GM23338 (cell line): ENCODE results near the gene STK32C. TPM values are rescaled to one million over a fixed set of nuclear protein-coding genes. Genes with fewer than 3 reads are reported as not detected.

ENCODE experiments used
- ATAC-seq: fragments of 200-7000 bp; cut with Tn5 transposase; 3 replicates; pipeline ENCODE4 v1.9.1; 2020
- DNase-seq: peaks from one replicate; pipeline ENCODE4 v3.0.0-alpha.2; 2015; ENCODE audit warnings: low spot score
- H2AFZ ChIP-seq: fragments of 200-600 bp; sonication (generic); 2 replicates; pipeline ENCODE4 v1.8.0; 2016; ENCODE audit warnings: antibody characterized with exemption, mild to moderate bottlenecking, moderate library complexity
- H3F3A ChIP-seq: fragments of 200-600 bp; sonication (generic); replicated peaks from 2 replicates; pipeline ENCODE4 v1.8.0; 2017; ENCODE audit warnings: antibody characterized with exemption, mixed run types, low read depth
- H3K27ac ChIP-seq: fragments of 200-600 bp; sonication (generic); 2 replicates; pipeline ENCODE4 v1.6.1; 2016; ENCODE audit warnings: low read depth
- H3K27me3 ChIP-seq: fragments of 200-600 bp; sonication (generic); 2 replicates; pipeline ENCODE4 v1.8.0; 2016; ENCODE audit warnings: mild to moderate bottlenecking, mixed run types, moderate library complexity; ENCODE audit not compliant: insufficient read depth
- H3K36me3 ChIP-seq: fragments of 200-600 bp; sonication (generic); 2 replicates; pipeline ENCODE4 v1.8.0; 2016; ENCODE audit warnings: mild to moderate bottlenecking; ENCODE audit not compliant: insufficient read depth
- H3K4me1 ChIP-seq: fragments of 200-600 bp; sonication (generic); 2 replicates; pipeline ENCODE4 v1.8.0; 2016; ENCODE audit warnings: mild to moderate bottlenecking, moderate library complexity; ENCODE audit not compliant: insufficient read depth
- H3K4me2 ChIP-seq: fragments of 200-600 bp; sonication (generic); 2 replicates; pipeline ENCODE4 v1.7.1; 2017; ENCODE audit warnings: mixed run types
- H3K4me3 ChIP-seq: fragments of 200-600 bp; sonication (generic); 2 replicates; pipeline ENCODE4 v1.6.1; 2016; ENCODE audit warnings: mixed run types
- H3K79me2 ChIP-seq: fragments of 200-600 bp; sonication (generic); replicated peaks from 2 replicates; pipeline ENCODE4 v1.8.0; 2017; ENCODE audit warnings: mild to moderate bottlenecking; ENCODE audit not compliant: insufficient read depth
- H3K9me2 ChIP-seq: fragments of 200-600 bp; sonication (generic); 2 replicates; pipeline ENCODE4 v1.8.0; 2017; ENCODE audit not compliant: insufficient read depth
- H4K20me1 ChIP-seq: fragments of 200-600 bp; sonication (generic); replicated peaks from 2 replicates; pipeline ENCODE4 v1.8.0; 2017; ENCODE audit warnings: mild to moderate bottlenecking; ENCODE audit not compliant: insufficient read depth
- H3K27ac Mint-ChIP-seq: 2 replicates; pipeline ENCODE4 v1.8.0; 2020; ENCODE audit warnings: inconsistent platforms, mild to moderate bottlenecking, moderate library complexity, mixed read lengths
- H3K27me3 Mint-ChIP-seq: 3 replicates; pipeline ENCODE4 v1.8.0; 2022; ENCODE audit warnings: low read depth, mild to moderate bottlenecking, moderate library complexity, mixed read lengths, inconsistent platforms; ENCODE audit not compliant: insufficient read depth, poor library complexity
- H3K36me3 Mint-ChIP-seq: 3 replicates; pipeline ENCODE4 v1.8.0; 2021; ENCODE audit warnings: low read depth, mild to moderate bottlenecking, inconsistent platforms, moderate library complexity, mixed read lengths
- H3K4me1 Mint-ChIP-seq: 3 replicates; pipeline ENCODE4 v1.8.0; 2020; ENCODE audit warnings: mild to moderate bottlenecking, inconsistent platforms, mixed read lengths
- H3K4me3 Mint-ChIP-seq: 3 replicates; pipeline ENCODE4 v1.8.0; 2021; ENCODE audit warnings: moderate library complexity, mild to moderate bottlenecking, inconsistent platforms, mixed read lengths
- H3K9me3 Mint-ChIP-seq: 3 replicates; pipeline ENCODE4 v1.8.0; 2020; ENCODE audit warnings: moderate library complexity, mild to moderate bottlenecking, inconsistent platforms, mixed read lengths
- CREB1 ChIP-seq: fragments of 250-450 bp; sonication (Bioruptor Pico); IDR thresholded peaks from 2 replicates; pipeline ENCODE4 v1.5.0; 2020; ENCODE audit warnings: low read depth, mild to moderate bottlenecking, moderate library complexity
- CTCF ChIP-seq, 2 experiments: fragments of 200-600 bp in 1 of 2; sonication (generic) in 1 of 2; conservative IDR thresholded peaks; 2 replicates each; pipeline versions ENCODE4 v1.5.1 to v1.6.1; 2016 to 2017; ENCODE audit warnings: antibody characterized with exemption in 2 of 2, low read depth in 2 of 2, mild to moderate bottlenecking in 2 of 2, moderate library complexity in 1 of 2
- EZH2 ChIP-seq: fragments of 200-600 bp; sonication (generic); IDR thresholded peaks from one replicate; pipeline ENCODE4 v1.8.0; 2017; ENCODE audit warnings: antibody characterized with exemption, mild to moderate bottlenecking, low read depth; ENCODE audit not compliant: unreplicated experiment
- EZH2phosphoT487 ChIP-seq: fragments of 200-600 bp; sonication (generic); IDR thresholded peaks from one replicate; pipeline ENCODE4 v1.8.1; 2018; ENCODE audit warnings: antibody characterized with exemption; ENCODE audit not compliant: unreplicated experiment
- JUNB ChIP-seq: IDR thresholded peaks from one replicate; pipeline ENCODE4 v1.6.1; 2016; ENCODE audit warnings: antibody characterized with exemption; ENCODE audit not compliant: unreplicated experiment
- NANOG ChIP-seq: IDR thresholded peaks from 2 replicates; pipeline ENCODE4 v1.6.1; 2016; ENCODE audit warnings: antibody characterized with exemption, borderline replicate concordance
- STAT1 ChIP-seq: IDR thresholded peaks from one replicate; pipeline ENCODE4 v1.6.1; 2016; ENCODE audit warnings: antibody characterized with exemption; ENCODE audit not compliant: unreplicated experiment
- ZNF114 ChIP-seq: fragments of 250-450 bp; sonication (Bioruptor Pico); IDR thresholded peaks from 2 replicates; pipeline ENCODE4 v1.5.0; 2020; ENCODE audit warnings: mild to moderate bottlenecking, moderate library complexity
- ZNF331 ChIP-seq: fragments of 250-450 bp; sonication (Bioruptor Pico); IDR thresholded peaks from 2 replicates; pipeline ENCODE4 v1.5.0; 2020; ENCODE audit warnings: low read depth, mild to moderate bottlenecking, moderate library complexity
- ZNF462 ChIP-seq: fragments of 250-450 bp; sonication (Bioruptor Pico); IDR thresholded peaks from 2 replicates; pipeline ENCODE4 v1.5.0; 2020; ENCODE audit warnings: mild to moderate bottlenecking, moderate library complexity
- polyA plus RNA-seq: library from polyadenylated mRNA; unstranded; fragments of >200 nt; fragmentation: Nextera tagmentation; extraction: Ambion mirVana; gene quantifications from 2 replicates; pipeline ENCODE4 v1.2.1, GENCODE V29; 2016
- total RNA-seq: library from RNA; depleted of rRNA; stranded (reverse); fragments of >200 nt; shearing (Covaris generic); gene quantifications from 2 replicates; pipeline ENCODE4 v1.2.3, GENCODE V29; 2014
- TF ChIP-seq, protein P1 (sequence below): IDR thresholded peaks from 2 replicates; pipeline ENCODE4 v1.6.1; 2016; ENCODE audit warnings: antibody characterized with exemption
- TF ChIP-seq, protein P2 (sequence below): IDR thresholded peaks from one replicate; pipeline ENCODE4 v1.6.1; 2018; ENCODE audit warnings: antibody characterized with exemption; ENCODE audit not compliant: unreplicated experiment

STK32C gene
- total and polyA plus RNA-seq, 2 experiments from 2014 or later: 10.2 to 20.5 TPM

- H3K4me1 Mint-ChIP-seq: peaks cover 26% of the 10 kb centered on the region
These were observed 149.5 kb downstream of the STK32C start for GRCh38 chr10:132158122-132158741.

More at GRCh38 chr10:132158122-132158741, 149.5 kb downstream of the STK32C start:
- Mint-ChIP-seq H3K36me3 (no peaks in the 10 kb centered on the region), H3K27ac (no peak overlapping the region), H3K4me3 (no peak overlapping the region), H3K9me3 (peaks cover 5% of the 10 kb centered on the region; the same call in 1 of the 3 replicates), H3K27me3 (peaks cover 11% of the 10 kb centered on the region)
- peaks cover 4% of the 10 kb centered on the region for H3K9me2 ChIP-seq
- no peak overlapping the region for H3K4me2 ChIP-seq
- no peak; the same call in 2 of the 3 replicates for ATAC-seq
- peaks cover 11% of the 10 kb centered on the region for H3K4me1 ChIP-seq
- H3K27me3 ChIP-seq: no peaks in the 10 kb centered on the region
- no peak overlapping the region for H3K27ac ChIP-seq
- TF ChIP-seq ZNF114 (CRISPR knock-in tag): no peak
- no peak for TF ChIP-seq NANOG
- TF ChIP-seq CTCF (conservative IDR thresholded peaks at IDR 0.05; ENCODE audit: low read depth in 2 of 2): no peak
- TF ChIP-seq ZNF462: no peak
- TF ChIP-seq CREB1 (CRISPR knock-in tag): no peak
- TF ChIP-seq, protein P1, sequence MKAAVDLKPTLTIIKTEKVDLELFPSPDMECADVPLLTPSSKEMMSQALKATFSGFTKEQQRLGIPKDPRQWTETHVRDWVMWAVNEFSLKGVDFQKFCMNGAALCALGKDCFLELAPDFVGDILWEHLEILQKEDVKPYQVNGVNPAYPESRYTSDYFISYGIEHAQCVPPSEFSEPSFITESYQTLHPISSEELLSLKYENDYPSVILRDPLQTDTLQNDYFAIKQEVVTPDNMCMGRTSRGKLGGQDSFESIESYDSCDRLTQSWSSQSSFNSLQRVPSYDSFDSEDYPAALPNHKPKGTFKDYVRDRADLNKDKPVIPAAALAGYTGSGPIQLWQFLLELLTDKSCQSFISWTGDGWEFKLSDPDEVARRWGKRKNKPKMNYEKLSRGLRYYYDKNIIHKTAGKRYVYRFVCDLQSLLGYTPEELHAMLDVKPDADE: no peak
- no peak for TF ChIP-seq EZH2phosphoT487
- TF ChIP-seq, protein P2, sequence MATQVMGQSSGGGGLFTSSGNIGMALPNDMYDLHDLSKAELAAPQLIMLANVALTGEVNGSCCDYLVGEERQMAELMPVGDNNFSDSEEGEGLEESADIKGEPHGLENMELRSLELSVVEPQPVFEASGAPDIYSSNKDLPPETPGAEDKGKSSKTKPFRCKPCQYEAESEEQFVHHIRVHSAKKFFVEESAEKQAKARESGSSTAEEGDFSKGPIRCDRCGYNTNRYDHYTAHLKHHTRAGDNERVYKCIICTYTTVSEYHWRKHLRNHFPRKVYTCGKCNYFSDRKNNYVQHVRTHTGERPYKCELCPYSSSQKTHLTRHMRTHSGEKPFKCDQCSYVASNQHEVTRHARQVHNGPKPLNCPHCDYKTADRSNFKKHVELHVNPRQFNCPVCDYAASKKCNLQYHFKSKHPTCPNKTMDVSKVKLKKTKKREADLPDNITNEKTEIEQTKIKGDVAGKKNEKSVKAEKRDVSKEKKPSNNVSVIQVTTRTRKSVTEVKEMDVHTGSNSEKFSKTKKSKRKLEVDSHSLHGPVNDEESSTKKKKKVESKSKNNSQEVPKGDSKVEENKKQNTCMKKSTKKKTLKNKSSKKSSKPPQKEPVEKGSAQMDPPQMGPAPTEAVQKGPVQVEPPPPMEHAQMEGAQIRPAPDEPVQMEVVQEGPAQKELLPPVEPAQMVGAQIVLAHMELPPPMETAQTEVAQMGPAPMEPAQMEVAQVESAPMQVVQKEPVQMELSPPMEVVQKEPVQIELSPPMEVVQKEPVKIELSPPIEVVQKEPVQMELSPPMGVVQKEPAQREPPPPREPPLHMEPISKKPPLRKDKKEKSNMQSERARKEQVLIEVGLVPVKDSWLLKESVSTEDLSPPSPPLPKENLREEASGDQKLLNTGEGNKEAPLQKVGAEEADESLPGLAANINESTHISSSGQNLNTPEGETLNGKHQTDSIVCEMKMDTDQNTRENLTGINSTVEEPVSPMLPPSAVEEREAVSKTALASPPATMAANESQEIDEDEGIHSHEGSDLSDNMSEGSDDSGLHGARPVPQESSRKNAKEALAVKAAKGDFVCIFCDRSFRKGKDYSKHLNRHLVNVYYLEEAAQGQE: no peak
- no peak for TF ChIP-seq STAT1
- TF ChIP-seq JUNB: no peak
- TF ChIP-seq EZH2: no peak
- no peak for TF ChIP-seq ZNF331 (CRISPR knock-in tag)
- no peaks in the 10 kb centered on the region for H4K20me1 ChIP-seq
- H3F3A ChIP-seq: peaks cover 4% of the 10 kb centered on the region; the same call in 1 of the 2 replicates
- no peak overlapping the region for H2AFZ ChIP-seq
- H3K79me2 ChIP-seq: no peaks in the 10 kb centered on the region
- H3K4me3 ChIP-seq: no peak overlapping the region
- H3K36me3 ChIP-seq: no peaks in the 10 kb centered on the region
- peak; percentile 54 for DNase-seq
